H1 (cell line): Measurements from ENCODE around the gene PGPEP1. TPM values are rescaled to one million over a fixed set of nuclear protein-coding genes. Genes with fewer than 3 reads are reported as not detected.

Experiments
- CTCF ChIA-PET: fragments of 300-600 bp; sonication (Branson Sonifier 250); formaldehyde crosslinking; loops from one replicate; lab custom pipeline; 2021; ENCODE audit not compliant: partially characterized antibody; lab: Charles Lee
- POLR2A ChIA-PET: fragments of 300-600 bp; sonication (Branson Sonifier 250); formaldehyde crosslinking; loops from one replicate; lab custom pipeline; 2021; ENCODE audit warnings: inconsistent platforms; ENCODE audit not compliant: partially characterized antibody; lab: Charles Lee
- DNase-seq, 2 experiments: peaks; one replicate each; pipeline versions ENCODE4 v3.0.0 to v3.0.0-alpha.2; 2010 to 2022; ENCODE audit warnings: low spot score in 2 of 2, low read depth in 1 of 2, mixed read lengths in 1 of 2
- FAIRE-seq: peaks from 2 replicates; lab custom pipeline; 2011; peaks lifted over from hg19 to GRCh38; lab: Jason Lieb, UNC
- H2AFZ ChIP-seq: 2 replicates; pipeline ENCODE4 v1.8.1; 2012; ENCODE audit warnings: low read length, inconsistent platforms
- H2AK5ac ChIP-seq: 2 replicates; pipeline ENCODE4 v1.6.1; 2013; ENCODE audit warnings: low read depth, low read length
- H2BK120ac ChIP-seq: replicated peaks from 2 replicates; pipeline ENCODE3; 2013; ENCODE audit warnings: low read depth, low read length, inconsistent platforms
- H2BK12ac ChIP-seq: 2 replicates; pipeline ENCODE4 v1.6.1; 2013; ENCODE audit warnings: low read depth, low read length
- H2BK15ac ChIP-seq: 2 replicates; pipeline ENCODE4 v1.6.1; 2013; ENCODE audit warnings: low read length
- H2BK20ac ChIP-seq: 2 replicates; pipeline ENCODE4 v1.6.1; 2013; ENCODE audit warnings: low read length
- H2BK5ac ChIP-seq: 2 replicates; pipeline ENCODE4 v1.6.1; 2013; ENCODE audit warnings: low read depth, low read length
- H3K14ac ChIP-seq: 2 replicates; pipeline ENCODE4 v1.6.1; 2013; ENCODE audit warnings: inconsistent platforms; ENCODE audit not compliant: insufficient read length
- H3K18ac ChIP-seq: 2 replicates; pipeline ENCODE4 v1.6.1; 2013; ENCODE audit warnings: low read length; ENCODE audit errors: extremely low read depth
- H3K23ac ChIP-seq: 2 replicates; pipeline ENCODE4 v1.6.1; 2013; ENCODE audit warnings: inconsistent platforms; ENCODE audit not compliant: insufficient read length
- H3K23me2 ChIP-seq: 2 replicates; pipeline ENCODE4 v1.6.1; 2013; ENCODE audit warnings: low read depth, low read length
- H3K27ac ChIP-seq: 2 replicates; pipeline ENCODE4 v1.6.1; 2011; ENCODE audit warnings: low read depth, low read length, inconsistent platforms
- H3K27me3 ChIP-seq, 4 experiments: replicated peaks in 1 of 4; 1 replicate in 1 of 4; 2 replicates in 3 of 4; pipeline versions ENCODE4 v1.6.1 to v1.8.1; 2011 to 2013; ENCODE audit warnings: low read length in 3 of 4, mild to moderate bottlenecking in 3 of 4, inconsistent platforms in 2 of 4, mixed read lengths in 2 of 4, moderate library complexity in 1 of 4; ENCODE audit not compliant: control insufficient read depth in 3 of 4, insufficient read depth in 3 of 4; ENCODE audit errors: extremely low read depth in 1 of 4
- H3K36me3 ChIP-seq, 4 experiments: 2 replicates each; pipeline versions ENCODE4 v1.6.1 to v1.8.1; 2011 to 2013; ENCODE audit warnings: mild to moderate bottlenecking in 4 of 4, low read length in 3 of 4, moderate library complexity in 2 of 4, control low read depth in 1 of 4, inconsistent platforms in 1 of 4; ENCODE audit not compliant: insufficient read depth in 4 of 4, control insufficient read depth in 2 of 4
- H3K4ac ChIP-seq: replicated peaks from 2 replicates; pipeline ENCODE3; 2013; ENCODE audit warnings: low read length, low read depth, mixed read lengths, inconsistent platforms; ENCODE audit not compliant: insufficient read length
- H3K4me1 ChIP-seq, 4 experiments: replicated peaks in 1 of 4; 1 replicate in 1 of 4; 2 replicates in 3 of 4; pipeline versions ENCODE4 v1.6.1 to v1.8.1; 2011 to 2013; ENCODE audit warnings: low read length in 3 of 4, inconsistent platforms in 2 of 4, mixed read lengths in 1 of 4; ENCODE audit not compliant: insufficient read depth in 4 of 4, control insufficient read depth in 3 of 4
- H3K4me2 ChIP-seq, 2 experiments: 2 replicates each; pipeline versions ENCODE4 v1.6.1 to v1.8.1; 2011 to 2013; ENCODE audit warnings: low read depth in 2 of 2, low read length in 2 of 2, control low read depth in 1 of 2, inconsistent platforms in 1 of 2, mild to moderate bottlenecking in 1 of 2; ENCODE audit not compliant: insufficient read depth in 1 of 2
- H3K4me3 ChIP-seq, 4 experiments: fragments of 200-600, 300-600 bp in 1 of 4; sonication (generic), shearing (Covaris generic), sonication (Bioruptor Twin) in 1 of 4; 2 replicates each; pipeline versions ENCODE4 v1.5.1 to v1.8.1; 2011 to 2016; ENCODE audit warnings: low read length in 4 of 4, low read depth in 3 of 4, control low read depth in 2 of 4, inconsistent platforms in 2 of 4, mild to moderate bottlenecking in 2 of 4, mixed read lengths in 1 of 4, moderate library complexity in 1 of 4; ENCODE audit not compliant: insufficient read depth in 2 of 4; ENCODE audit errors: extremely low read depth in 1 of 4
- H3K56ac ChIP-seq: replicated peaks from 2 replicates; pipeline ENCODE3; 2013; ENCODE audit warnings: low read depth, mild to moderate bottlenecking, mixed read lengths, low read length, inconsistent platforms; ENCODE audit not compliant: insufficient read length
- H3K79me1 ChIP-seq: 2 replicates; pipeline ENCODE4 v1.6.1; 2013; ENCODE audit warnings: low read depth, low read length, control low read depth
- H3K79me2 ChIP-seq, 2 experiments: 2 replicates each; pipeline versions ENCODE4 v1.6.1 to v1.8.1; 2012 to 2013; ENCODE audit warnings: low read length in 2 of 2, mild to moderate bottlenecking in 2 of 2, inconsistent platforms in 1 of 2; ENCODE audit not compliant: insufficient read depth in 2 of 2, control insufficient read depth in 1 of 2
- H3K9ac ChIP-seq, 4 experiments: replicated peaks in 1 of 4; 1 replicate in 1 of 4; 2 replicates in 3 of 4; pipeline versions ENCODE4 v1.6.1 to v1.8.1; 2011 to 2013; ENCODE audit warnings: low read depth in 3 of 4, low read length in 3 of 4, control low read depth in 2 of 4, mild to moderate bottlenecking in 2 of 4, moderate library complexity in 2 of 4, inconsistent platforms in 1 of 4; ENCODE audit errors: extremely low read depth in 1 of 4
- H3K9me3 ChIP-seq, 2 experiments: 2 replicates each; pipeline versions ENCODE4 v1.6.1 to v1.8.1; 2012 to 2013; ENCODE audit warnings: mild to moderate bottlenecking in 2 of 2, moderate library complexity in 2 of 2, control low read depth in 1 of 2, inconsistent platforms in 1 of 2, low read depth in 1 of 2, low read length in 1 of 2, mixed read lengths in 1 of 2; ENCODE audit not compliant: insufficient read depth in 2 of 2
- H4K20me1 ChIP-seq, 2 experiments: replicated peaks in 1 of 2; 2 replicates each; pipeline versions ENCODE3 to v1.8.1; 2011 to 2013; ENCODE audit warnings: inconsistent platforms in 2 of 2, low read length in 2 of 2, mild to moderate bottlenecking in 1 of 2; ENCODE audit not compliant: insufficient read depth in 2 of 2, control insufficient read depth in 1 of 2
- H4K5ac ChIP-seq: 2 replicates; pipeline ENCODE4 v1.6.1; 2013; ENCODE audit warnings: low read length, low read depth, mixed read lengths, inconsistent platforms; ENCODE audit not compliant: insufficient read length
- H4K8ac ChIP-seq: 2 replicates; pipeline ENCODE4 v1.8.0; 2013; ENCODE audit warnings: mild to moderate bottlenecking, moderate library complexity, low read length, inconsistent platforms; ENCODE audit not compliant: insufficient read depth; ENCODE audit errors: extremely low read depth
- H4K91ac ChIP-seq: replicated peaks from 2 replicates; pipeline ENCODE3; 2013; ENCODE audit warnings: low read length, mixed read lengths, inconsistent platforms; ENCODE audit not compliant: insufficient read length
- CHD1 ChIP-seq: IDR thresholded peaks from 2 replicates; pipeline ENCODE4 v1.6.1; 2012; ENCODE audit warnings: low read depth, low read length, improper control_type of control experiment
- CHD2 ChIP-seq: IDR thresholded peaks from 2 replicates; pipeline ENCODE4 v1.6.1; 2012; ENCODE audit warnings: low read length, improper control_type of control experiment
- NANOG ChIP-seq: IDR thresholded peaks from 2 replicates; pipeline ENCODE4 v1.6.1; 2011; ENCODE audit warnings: low read length, low read depth, mild to moderate bottlenecking, inconsistent platforms; ENCODE audit not compliant: insufficient read depth, poor library complexity, severe bottlenecking
- RNF2 ChIP-seq: fragments of 200-900, 300-1000 bp; sonication (generic); IDR thresholded peaks from 2 replicates; pipeline ENCODE4 v1.7.1; 2016; ENCODE audit warnings: borderline replicate concordance, low read depth, mild to moderate bottlenecking, antibody characterized with exemption, low read length; ENCODE audit not compliant: poor library complexity, severe bottlenecking; ENCODE audit errors: missing control alignments
- RXRA ChIP-seq: IDR thresholded peaks from 2 replicates; pipeline ENCODE4 v1.6.1; 2011; ENCODE audit warnings: low read depth, mild to moderate bottlenecking, low read length, moderate library complexity; ENCODE audit not compliant: insufficient read depth
- WGBS, 2 experiments: shearing (Covaris generic) in 1 of 2; methylation state at CpG; one replicate each; pipeline versions ENCODE4 v1.1.6 to v1.1.7; 2013 to 2015; ENCODE audit warnings: low lambda C conversion rate in 2 of 2, mixed read lengths in 2 of 2, inconsistent platforms in 1 of 2, low coverage in 1 of 2, missing lambda C conversion rate in 1 of 2; ENCODE audit not compliant: insufficient replicate concordance in 2 of 2, insufficient coverage in 1 of 2, insufficient read length in 1 of 2; ENCODE audit errors: extremely low coverage in 1 of 2, missing lambda C conversion rate in 1 of 2; 5-methylcytosine and 5-hydroxymethylcytosine counted together
- polyA plus RNA-seq, 7 experiments: library from polyadenylated mRNA; depleted of rRNA in 3 of 7; stranded (reverse) in 5 of 7; unstranded in 2 of 7; fragments of >200 nt in 5 of 7; fragments of 200-250 nt in 2 of 7; gene quantifications; 1 replicate in 5 of 7; 2 replicates in 1 of 7; 4 replicates in 1 of 7; pipeline versions ENCODE4 v1.2.1 to v1.2.3, GENCODE V29; 2011 to 2013; ENCODE audit warnings: missing spikeins in 2 of 7, mixed read lengths in 2 of 7
- total RNA-seq: library from RNA; stranded (reverse); fragmentation: NEBNext Ultra II Directional; extraction: Animal tissue kit (Norgen Biotek cat#: 25700); gene quantifications from 2 replicates; pipeline ENCODE4 v1.2.1, GENCODE V29; 2021

PGPEP1 gene
- total and polyA plus RNA-seq, 2 of the 8 experiments (the other 6 are each of a cell fraction or from before 2014, with no cell fraction given) = 17.0 to 33.4 TPM

DNA sequence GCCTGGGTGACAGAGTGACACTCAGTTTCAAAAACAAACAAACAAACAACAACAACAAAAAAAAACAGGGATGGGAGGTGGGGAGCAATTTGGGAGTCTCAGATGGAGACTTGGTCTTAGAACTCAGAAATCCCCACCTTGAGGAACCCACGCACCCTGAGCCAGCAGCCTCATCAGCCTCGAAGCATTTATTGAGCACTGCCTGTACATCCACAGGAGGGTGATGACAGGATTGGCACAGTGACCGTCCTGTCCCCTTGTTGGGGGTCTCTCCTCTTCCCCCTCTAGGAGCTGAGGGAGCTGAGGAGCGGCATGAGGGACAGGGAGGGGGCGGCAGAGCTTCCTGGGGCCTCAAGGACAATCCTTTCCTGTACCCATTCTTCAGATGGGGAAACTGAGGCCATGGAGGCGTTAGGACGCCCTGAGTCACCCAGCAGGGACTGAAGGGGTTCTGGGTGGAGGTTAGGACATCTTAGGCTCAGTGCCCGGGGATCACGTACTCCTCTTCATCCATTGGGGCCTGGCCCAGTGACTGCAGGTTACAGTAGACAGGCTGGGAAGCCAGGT, 51.2 kb downstream of the PGPEP1 start:
- Histone ChIP-seq H2BK5ac (no peak overlapping the region), H3K27me3 (peaks cover 0 to 23% (median 14%) of the 10 kb centered on the region in 4 experiments; a peak in 6 of 7 replicates), H2BK20ac (no peak overlapping the region), H2AFZ (no peak overlapping the region), H3K9me3 (no peaks in the 10 kb centered on the region), H3K4me2 (no peak overlapping the region), H2BK12ac (no peak overlapping the region), H2BK15ac (no peak overlapping the region), H3K4ac (no peak overlapping the region), H3K4me3 (no peak overlapping the region), H4K20me1 (no peaks in the 10 kb centered on the region), H2AK5ac (no peak overlapping the region), H3K14ac (no peak overlapping the region), H4K91ac (no peak overlapping the region), H4K5ac (no peak overlapping the region), H3K4me1 (peaks cover 0 to 6% (median 3%) of the 10 kb centered on the region in 4 experiments; a peak in 5 of 7 replicates), H3K79me2 (no peaks in the 10 kb centered on the region), H3K9ac (no peak overlapping the region), H4K8ac (no peak overlapping the region), H3K79me1 (no peaks in the 10 kb centered on the region), H3K23me2 (peaks cover 2% of the 10 kb centered on the region; the same call in 1 of the 2 replicates), H3K56ac (no peak overlapping the region), H2BK120ac (no peak overlapping the region), H3K23ac (no peak overlapping the region), H3K36me3 (no peaks in the 10 kb centered on the region), H3K27ac (no peak overlapping the region), H3K18ac (no peak overlapping the region)
- FAIRE-seq (no peak), DNase-seq (no peak)
- WGBS, 2 experiments = 86% methylated on average over 9 of the region's 9 CpGs; no CpG with 5 or more reads in 1 of the 2 experiments
- POLR2A ChIA-PET = interaction anchor here (1.3 to 1.5 kb wide), 3 partner anchors 31 to 198 kb away, joined by 3 to 6 read pairs (median 4); partner anchors contain the start of genes JUND and MPV17L2
- CTCF ChIA-PET = interaction anchor here (0.9 to 10.4 kb wide), 7 partner anchors 10 to 142 kb away, joined by 3 to 177 read pairs (median 49); partner anchors contain the start of genes LRRC25 and SSBP4
- TF ChIP-seq RXRA (no peak), CHD2 (no peak), CHD1 (no peak), NANOG (no peak), RNF2 (no peak)
